Ovary (tissue), 9 donors: ENCODE measurements around the gene BMPER. TPM values are rescaled to one million over a fixed set of nuclear protein-coding genes. Genes with fewer than 3 reads are reported as not detected.

Experiments
- DNase-seq, 5 donors: peaks; one replicate each; pipeline ENCODE4 v3.0.0-alpha.2; 2019 to 2020
- H3K27ac ChIP-seq, 2 donors: fragments of 200-600 bp; one replicate each; pipeline versions ENCODE4 v1.5.1 to v1.8.0; 2019 to 2022
- H3K27me3 ChIP-seq: fragments of 200-600 bp; one replicate; pipeline ENCODE4 v1.8.0; 2022
- H3K36me3 ChIP-seq: fragments of 200-600 bp; sonication (generic); one replicate; pipeline ENCODE4 v1.5.1; 2019
- H3K4me1 ChIP-seq: one replicate; pipeline ENCODE4 v1.8.1; 2013; ENCODE audit warnings: mild to moderate bottlenecking, moderate library complexity; ENCODE audit not compliant: insufficient read depth
- H3K4me3 ChIP-seq: fragments of 200-600 bp; sonication (generic); one replicate; pipeline ENCODE4 v1.5.1; 2017
- H3K9me3 ChIP-seq, 2 donors: fragments of 200-600 bp in 1 of 2; sonication (generic) in 1 of 2; one replicate each; pipeline versions ENCODE4 v1.5.1 to v1.8.1; 2013 to 2019; ENCODE audit warnings: mild to moderate bottlenecking in 1 of 2, moderate library complexity in 1 of 2
- EP300 ChIP-seq: sonication (generic); formaldehyde crosslinking; IDR thresholded peaks from one replicate; pipeline ENCODE4 v1.6.1; 2017; ENCODE audit warnings: antibody characterized with exemption
- POLR2A ChIP-seq: fragments of 450-650 bp; IDR thresholded peaks from one replicate; pipeline ENCODE4 v1.6.1; 2017; ENCODE audit warnings: antibody characterized with exemption, mild to moderate bottlenecking, moderate library complexity
- WGBS, 3 donors: extraction: QIAGEN DNeasy Blood & Tissue Kit in 1 of 3; methylation state at CpG; one replicate each; pipeline versions ENCODE4 v1.1.5 to v1.1.7; 2013 to 2017; 5-methylcytosine and 5-hydroxymethylcytosine counted together
- intact Hi-C, 4 donors: fragments of 100-400 bp; cut with DNase I; formaldehyde crosslinking; loops; one replicate each; pipeline versions ENCODE4 v1.11.0 to v1.15.1; 2022 to 2023
- polyA plus RNA-seq, 2 donors: library from polyadenylated mRNA; stranded (reverse); fragments of 200-250 nt in 1 of 2; fragments of 350-450 nt in 1 of 2; fragmentation: Illumina TruSeq in 1 of 2; extraction: RNeasy Lipid Tissue Mini Kit (QIAGEN cat#74804) in 1 of 2; gene quantifications; one replicate each; pipeline ENCODE4 v1.2.3, GENCODE V29; 2013 to 2014
- total RNA-seq, 7 donors: library from RNA; depleted of rRNA in 2 of 7; stranded (reverse); fragments of >200 nt in 2 of 7; fragmentation: NEBNext Ultra II Directional in 3 of 7; extraction: Animal tissue kit (Norgen Biotek cat#: 25700) in 3 of 7; gene quantifications; one replicate each; pipeline versions ENCODE4 v1.1.0 to v1.2.4, GENCODE V29; 2016 to 2023
- TF ChIP-seq, protein P1 (sequence below), 3 donors: fragments of 450-650 bp in 2 of 3; fragments of 200-600 bp in 1 of 3; IDR thresholded peaks; one replicate each; pipeline versions ENCODE4 v1.5.1 to v1.8.0; 2016 to 2022; ENCODE audit warnings: antibody characterized with exemption in 3 of 3, mild to moderate bottlenecking in 1 of 3
- donor health status: DM: no; HTN: no; CAD: no; lungs with moderate emphysema.
- donor health status: DM: no; HTN: no; CAD: no.
- donor health status: Bipolar disorder and iron deficiency.
- donor health status: DM: yes; HTN: yes; CAD: no.
- donor health status: DM: no; HTN: no; CAD: no.
- donor health status: DM: yes; HTN: yes; CAD: no.

Gene BMPER
- total and polyA plus RNA-seq, 9 donors, result 2.9 to 15.3 (median 5.4) TPM

DNA sequence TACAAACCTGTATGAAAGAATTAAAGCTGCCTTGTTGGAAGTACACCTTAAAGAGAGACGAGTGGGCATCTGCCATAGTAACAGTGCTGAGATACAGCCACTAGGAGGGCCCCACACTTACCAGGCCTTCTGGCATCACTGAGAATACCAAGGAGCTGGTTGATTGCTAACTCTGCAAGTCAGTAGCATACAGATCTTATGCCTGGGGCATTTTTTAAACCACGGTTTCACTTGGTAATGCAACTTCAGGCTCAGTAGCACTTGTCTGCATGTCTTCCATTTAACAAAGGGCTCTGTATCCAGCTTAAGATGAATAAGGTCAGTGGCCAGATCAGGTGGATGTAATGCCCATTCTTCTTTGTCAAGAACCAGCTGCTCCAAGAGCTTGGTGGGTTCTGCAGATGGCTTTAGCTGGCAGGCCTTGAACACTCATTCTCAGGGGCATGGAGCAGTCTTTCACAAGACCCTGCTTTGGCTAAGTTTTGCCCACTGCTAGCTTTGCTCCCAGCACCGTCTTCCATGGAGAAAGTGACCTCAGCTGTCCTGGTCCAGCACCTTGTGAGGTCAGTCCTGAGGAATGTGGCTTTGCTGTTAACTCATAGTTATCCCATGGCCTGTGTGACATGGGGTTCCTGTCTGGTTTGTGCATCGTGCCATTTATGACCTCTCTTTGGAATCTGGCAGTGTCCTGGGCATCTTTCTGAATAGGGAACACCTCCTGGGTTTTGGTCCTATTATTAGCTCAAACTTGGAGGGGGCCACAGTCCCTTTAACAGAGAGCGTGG, 68.1 kb downstream of the BMPER start:
- no peak overlapping the region for H3K27ac ChIP-seq
- intact Hi-C loops, result no loop called here
- no peaks in the 10 kb centered on the region for H3K27me3 ChIP-seq
- H3K4me3 ChIP-seq, result no peak overlapping the region
- H3K4me1 ChIP-seq, result no peaks in the 10 kb centered on the region
- 74 to 85% (median 81%) methylated on average over 5 of the region's 5 CpGs for WGBS, 3 donors
- DNase-seq, result no peak
- H3K36me3 ChIP-seq, result no peaks in the 10 kb centered on the region
- TF ChIP-seq POLR2A, result no peak
- no peak for TF ChIP-seq EP300
- TF ChIP-seq, protein P1, sequence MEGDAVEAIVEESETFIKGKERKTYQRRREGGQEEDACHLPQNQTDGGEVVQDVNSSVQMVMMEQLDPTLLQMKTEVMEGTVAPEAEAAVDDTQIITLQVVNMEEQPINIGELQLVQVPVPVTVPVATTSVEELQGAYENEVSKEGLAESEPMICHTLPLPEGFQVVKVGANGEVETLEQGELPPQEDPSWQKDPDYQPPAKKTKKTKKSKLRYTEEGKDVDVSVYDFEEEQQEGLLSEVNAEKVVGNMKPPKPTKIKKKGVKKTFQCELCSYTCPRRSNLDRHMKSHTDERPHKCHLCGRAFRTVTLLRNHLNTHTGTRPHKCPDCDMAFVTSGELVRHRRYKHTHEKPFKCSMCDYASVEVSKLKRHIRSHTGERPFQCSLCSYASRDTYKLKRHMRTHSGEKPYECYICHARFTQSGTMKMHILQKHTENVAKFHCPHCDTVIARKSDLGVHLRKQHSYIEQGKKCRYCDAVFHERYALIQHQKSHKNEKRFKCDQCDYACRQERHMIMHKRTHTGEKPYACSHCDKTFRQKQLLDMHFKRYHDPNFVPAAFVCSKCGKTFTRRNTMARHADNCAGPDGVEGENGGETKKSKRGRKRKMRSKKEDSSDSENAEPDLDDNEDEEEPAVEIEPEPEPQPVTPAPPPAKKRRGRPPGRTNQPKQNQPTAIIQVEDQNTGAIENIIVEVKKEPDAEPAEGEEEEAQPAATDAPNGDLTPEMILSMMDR (IDR thresholded peaks at IDR 0.05), result no peak
- H3K9me3 ChIP-seq, result no peaks in the 10 kb centered on the region

DNA sequence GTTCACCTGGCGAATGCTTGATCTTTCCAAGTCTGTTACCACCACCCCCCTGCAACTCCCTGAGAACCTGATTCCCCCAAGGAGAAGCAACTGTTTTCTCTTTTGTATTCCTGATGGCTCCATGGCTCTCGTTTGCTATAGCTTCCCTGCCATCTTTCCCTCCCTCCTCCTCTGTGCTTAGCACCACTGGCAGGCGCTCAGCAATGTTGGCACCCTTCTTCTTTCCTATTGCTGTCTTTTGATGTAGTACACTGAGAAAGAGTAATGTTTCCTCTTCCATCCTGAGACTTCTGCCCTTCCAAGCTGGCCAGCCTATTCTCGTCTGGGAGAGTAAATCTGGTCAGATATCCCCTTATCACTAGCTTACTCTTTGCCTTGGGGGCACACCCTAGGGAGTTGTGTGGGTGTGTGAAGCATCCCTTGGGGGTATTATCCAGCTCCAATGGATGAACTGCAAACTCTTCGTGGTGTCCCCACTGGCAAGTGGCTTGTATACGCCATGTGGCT, 74.0 kb downstream of the BMPER start:
- no peak for TF ChIP-seq POLR2A
- Histone ChIP-seq H3K36me3 (no peaks in the 10 kb centered on the region), H3K27ac (no peak overlapping the region), H3K4me3 (no peak overlapping the region), H3K9me3 (no peaks in the 10 kb centered on the region), H3K4me1 (no peaks in the 10 kb centered on the region), H3K27me3 (no peaks in the 10 kb centered on the region)
- DNase-seq, result no peak
- intact Hi-C loops, result no loop called here
- WGBS, 3 donors, result 84 to 92% (median 92%) methylated on average over 6 of the region's 6 CpGs

DNA sequence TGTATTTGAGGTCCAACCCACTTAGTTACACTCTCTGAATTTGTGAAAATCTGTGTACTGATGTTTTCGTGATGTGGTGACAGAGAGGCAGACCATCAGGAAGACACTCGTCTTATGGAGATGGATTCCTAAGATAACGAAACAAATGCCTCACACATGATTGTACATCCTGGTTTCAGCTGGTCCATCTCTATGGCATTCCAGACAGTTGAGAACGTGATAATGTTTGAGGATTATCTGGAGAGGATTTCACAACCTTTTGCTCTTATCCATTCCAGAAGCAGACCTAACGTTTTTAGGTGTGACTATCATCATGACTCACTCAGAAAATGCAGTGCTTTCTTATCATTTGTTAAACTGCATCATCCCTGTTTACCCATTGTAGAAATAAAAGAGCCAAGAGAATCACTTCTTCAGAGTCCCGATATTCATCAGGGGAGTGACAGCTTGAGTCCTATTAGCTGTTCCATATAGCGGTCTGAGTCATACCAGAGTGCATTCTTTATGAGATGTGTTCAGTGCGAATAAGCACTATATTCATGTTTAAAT, 74.5 kb downstream of the BMPER start:
- Histone ChIP-seq H3K4me3 (no peak overlapping the region), H3K9me3 (no peaks in the 10 kb centered on the region), H3K4me1 (no peaks in the 10 kb centered on the region), H3K27me3 (no peaks in the 10 kb centered on the region), H3K36me3 (no peaks in the 10 kb centered on the region), H3K27ac (no peak overlapping the region)
- 70 to 80% (median 77%) methylated on average over 8 of the region's 8 CpGs for WGBS, 3 donors
- TF ChIP-seq, protein P1 (IDR thresholded peaks at IDR 0.05), result no peak
- TF ChIP-seq POLR2A, result no peak
- no peak for TF ChIP-seq EP300
- intact Hi-C loops, result no loop called here
- DNase-seq, result no peak

DNA sequence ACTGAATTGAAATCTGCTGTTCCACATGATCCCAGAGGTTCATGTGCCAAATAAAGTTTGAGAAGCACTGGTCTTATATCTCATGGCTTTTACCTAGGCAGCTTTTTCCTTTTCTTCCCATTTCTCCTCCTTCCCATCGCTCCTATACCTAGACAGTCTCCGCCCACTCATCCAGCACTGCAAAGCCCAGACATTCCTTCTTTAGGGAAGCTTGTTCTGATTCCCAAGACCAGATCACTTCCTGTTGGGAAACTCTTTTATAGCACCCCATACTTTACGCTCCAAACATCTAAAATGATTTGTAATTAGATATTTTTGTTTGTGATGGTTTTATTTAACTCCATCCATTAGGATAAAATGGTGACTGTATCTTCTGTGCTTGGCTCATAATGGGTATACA, 75.9 kb downstream of the BMPER start:
- WGBS, 3 donors, result 82 to 94% (median 89%) methylated on average over 3 of the region's 3 CpGs
- H3K36me3 ChIP-seq, result no peaks in the 10 kb centered on the region
- TF ChIP-seq, protein P1 (IDR thresholded peaks at IDR 0.05), result no peak
- TF ChIP-seq POLR2A, result no peak
- TF ChIP-seq EP300, result no peak
- no peak overlapping the region for H3K4me3 ChIP-seq
- intact Hi-C loops, result no loop called here
- H3K27me3 ChIP-seq, result no peaks in the 10 kb centered on the region
- no peak overlapping the region for H3K27ac ChIP-seq
- H3K4me1 ChIP-seq, result no peaks in the 10 kb centered on the region
- DNase-seq, result no peak
- H3K9me3 ChIP-seq, result no peaks in the 10 kb centered on the region
